CD4-positive, alpha-beta memory T cell (primary cell): ENCODE data around the gene ASPN. TPM values are rescaled to one million over a fixed set of nuclear protein-coding genes. Genes with fewer than 3 reads are reported as not detected.

Experiments used
- microRNA-seq: library from miRNA; unstranded; fragments of <30 nt; microRNA quantifications from one replicate; pipeline ENCODE4 v1.2.0, GENCODE V29; 2021; ENCODE audit warnings: borderline replicate concordance, borderline number of aligned reads, borderline microRNAs expressed, mixed read lengths
- polyA plus RNA-seq, 2 donors: library from polyadenylated mRNA; unstranded; fragments of 300-500 nt; fragmentation: Illumina TruSeq; gene quantifications; one replicate each; pipeline ENCODE4 v1.2.3, GENCODE V29; 2021
- total RNA-seq, 2 experiments: library from RNA; stranded (reverse); gene quantifications; one replicate each; pipeline ENCODE4 v1.2.3, GENCODE V29; 2021

ASPN gene
- total and polyA plus RNA-seq, 4 experiments from 2014 or later = not detected

Small RNA genes within 50 kb of the gene (microRNA-seq; reads per million reads assigned to microRNA genes)
- gene MIR4670 = not detected

Other genes with a start within 250 kb of the ASPN start
- gene IARS1, start 188.8 kb downstream of the ASPN start, total RNA-seq = 100 to 1,000 TPM; 109 to 112 TPM
- gene IARS1, start 188.8 kb downstream of the ASPN start, polyA plus RNA-seq = 10 to 100 TPM; 69.7 to 71.3 TPM
- gene NOL8, start 157.2 kb downstream of the ASPN start, total RNA-seq = 100 to 1,000 TPM in 1 of 2 experiments, 10 to 100 TPM in 1; 93.9 to 104 TPM
- gene NOL8, start 157.2 kb downstream of the ASPN start, polyA plus RNA-seq = 10 to 100 TPM; 12.3 to 38.7 TPM
- gene CENPP, start 156.6 kb downstream of the ASPN start, total RNA-seq = 1 to 10 TPM in 1 of 2 experiments, under 1 TPM in 1; 0.55 to 4.3 TPM
- 1 to 10 TPM; 2.4 to 9.5 TPM for gene CENPP, start 156.6 kb downstream of the ASPN start, polyA plus RNA-seq
- not detected for gene OGN, start 77.9 kb downstream of the ASPN start, total RNA-seq
- gene OGN, start 77.9 kb downstream of the ASPN start, polyA plus RNA-seq = under 1 TPM in 1 of 2 donors, not detected in 1; 0.24 TPM
- gene OMD, start 58.0 kb downstream of the ASPN start, total RNA-seq = not detected
- gene OMD, start 58.0 kb downstream of the ASPN start, polyA plus RNA-seq = under 1 TPM; 0.07 to 0.09 TPM
- gene ECM2, start 53.5 kb upstream of the ASPN start, total RNA-seq = not detected
- not detected for gene ECM2, start 53.5 kb upstream of the ASPN start, polyA plus RNA-seq
- 1 to 10 TPM; 7.2 to 7.9 TPM for gene IPPK, start 187.6 kb upstream of the ASPN start, total RNA-seq
- 1 to 10 TPM; 6.3 to 7.5 TPM for gene IPPK, start 187.6 kb upstream of the ASPN start, polyA plus RNA-seq